Measurements from ENCODE around the gene CIDEB.

Gene CIDEB

GRCh38 chr14:24291446-24292117 is 16.2 kb downstream of the CIDEB start:
- no peak for DNase-seq (ENCODE audit: low read depth in 2 of 2, low spot score in 1 of 2)

DNA sequence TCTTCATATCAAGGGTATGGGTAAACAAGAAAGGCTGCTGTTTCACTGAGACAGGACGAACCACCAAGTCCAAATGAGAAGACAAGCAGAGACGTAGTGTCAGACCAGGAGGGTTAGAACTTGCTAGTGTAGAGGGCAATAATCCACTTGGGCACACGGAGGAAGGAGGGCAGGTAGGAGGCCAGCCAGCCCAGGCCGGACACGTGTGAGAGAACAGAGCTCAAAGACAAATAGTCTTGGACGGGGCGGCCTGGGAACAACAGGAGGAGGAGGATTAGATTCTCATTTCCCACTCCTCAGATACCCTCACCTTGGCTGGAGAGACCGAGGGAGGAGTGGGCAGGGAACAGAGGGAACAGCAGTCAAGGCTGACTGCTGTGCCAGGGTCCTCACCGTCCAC is 17.0 kb downstream of the CIDEB start:
- DNase-seq (ENCODE audit: low read depth in 2 of 2, low spot score in 1 of 2): no peak

- DNase-seq (ENCODE audit: low read depth in 2 of 2, low spot score in 1 of 2): no peak
These were observed 18.0 kb downstream of the CIDEB start for GRCh38 chr14:24289649-24290280.

DNA sequence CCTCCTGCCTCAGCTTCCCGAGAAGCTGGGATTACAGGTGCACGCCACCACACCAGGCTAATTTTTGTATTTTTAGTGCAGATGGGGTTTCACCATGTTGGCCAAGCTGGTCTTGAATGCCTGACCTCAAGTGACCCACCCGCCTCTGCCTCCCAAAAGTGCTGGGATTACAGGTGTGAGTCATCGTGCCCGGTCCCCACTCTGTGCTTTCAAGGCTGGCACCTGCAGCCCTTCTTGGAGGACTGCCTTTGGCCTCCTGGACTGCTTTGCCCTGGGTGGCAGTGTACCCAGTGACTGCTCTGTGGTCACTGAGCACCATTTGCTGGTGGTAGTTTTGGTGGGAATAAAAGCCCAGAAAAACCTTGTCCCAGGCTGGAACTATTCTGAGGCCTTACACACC is 20.8 kb downstream of the CIDEB start:
- no peak for DNase-seq (ENCODE audit: low read depth in 2 of 2, low spot score in 1 of 2)

DNA sequence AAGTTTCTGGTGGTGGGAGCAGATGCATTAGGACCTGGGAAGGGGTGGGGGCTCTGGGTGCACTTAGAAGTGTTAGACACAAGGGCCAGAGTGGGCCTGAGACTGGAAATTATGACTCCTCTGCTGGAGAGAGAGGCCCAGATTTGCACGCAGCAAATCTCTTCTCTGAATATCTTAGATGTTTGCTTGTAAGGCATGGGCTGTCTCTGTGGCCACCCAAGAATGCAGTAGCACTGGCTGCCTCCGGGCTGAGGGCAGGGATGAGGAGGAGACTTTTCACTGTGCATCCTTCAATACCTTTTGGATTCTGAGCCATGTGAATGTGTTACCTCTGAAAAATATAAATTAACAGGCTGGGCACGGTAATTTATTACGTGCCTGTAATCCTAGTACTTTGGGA is 22.4 kb downstream of the CIDEB start:
- DNase-seq (ENCODE audit: low read depth in 2 of 2, low spot score in 1 of 2): no peak

DNA sequence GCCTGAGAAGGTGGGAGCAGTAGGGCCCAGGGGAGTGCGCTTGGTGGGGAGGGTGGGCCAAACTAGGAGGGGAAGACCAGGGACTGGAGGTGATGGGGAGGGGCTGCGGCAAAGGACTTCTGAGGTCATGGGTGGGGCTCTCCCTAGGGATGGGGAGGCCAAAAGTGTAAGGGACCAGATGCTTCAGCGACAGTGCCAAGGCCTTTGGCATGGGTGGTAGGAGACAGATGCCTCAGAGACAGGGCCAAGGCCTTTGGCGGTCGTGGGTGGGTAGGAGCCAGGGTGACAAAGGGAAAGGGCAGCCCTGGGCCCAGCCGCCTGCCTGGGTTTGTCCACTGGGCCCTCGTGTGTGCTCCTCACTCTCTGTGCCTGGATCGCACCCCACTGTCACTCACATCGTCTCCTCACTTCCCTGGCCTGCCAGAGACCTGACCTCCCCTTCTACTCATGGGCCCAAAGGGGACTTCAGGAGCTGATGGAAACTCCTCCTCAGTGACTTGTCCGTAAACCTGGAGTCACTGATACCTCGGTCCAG is 23.2 kb downstream of the CIDEB start:
- no peak for DNase-seq (ENCODE audit: low read depth in 2 of 2, low spot score in 1 of 2)

DNA sequence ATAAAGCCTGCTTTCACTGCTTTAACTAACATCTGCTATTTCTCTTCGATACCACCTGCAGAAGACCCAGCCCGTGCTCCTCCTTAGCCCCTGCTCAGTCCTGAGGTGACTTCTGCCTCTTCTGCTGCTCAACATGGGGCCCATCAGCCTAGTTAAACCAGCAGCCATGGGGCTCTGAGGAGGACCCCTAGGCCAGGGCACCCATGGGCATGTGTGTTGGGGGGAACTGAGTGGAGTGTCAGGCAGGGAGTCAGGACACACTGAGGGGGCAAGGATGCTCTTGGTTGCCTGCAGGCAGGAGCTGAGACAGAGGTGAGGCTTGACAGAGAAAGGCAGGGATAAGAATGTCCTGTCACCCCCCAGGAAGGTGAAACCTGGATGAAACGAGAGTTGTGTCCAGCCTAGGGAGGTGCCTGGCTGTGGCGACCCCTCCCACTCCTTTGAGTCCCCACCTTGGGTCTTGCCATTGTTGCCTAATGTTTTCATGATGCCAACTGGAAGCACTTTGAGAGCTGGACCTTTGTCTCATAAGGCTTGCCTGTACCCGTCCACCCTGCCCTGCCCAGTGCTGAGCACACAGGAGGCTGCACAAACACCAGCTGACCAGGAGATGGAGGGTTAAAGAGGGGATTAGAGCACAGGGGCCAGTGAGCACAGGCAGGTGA is 23.8 kb downstream of the CIDEB start:
- no peak for DNase-seq (ENCODE audit: low read depth in 2 of 2, low spot score in 1 of 2)

GRCh38 chr14:24282736-24283135 is 25.0 kb downstream of the CIDEB start:
- DNase-seq (ENCODE audit: low read depth in 2 of 2, low spot score in 1 of 2): no peak

- DNase-seq (ENCODE audit: low read depth in 2 of 2, low spot score in 1 of 2): no peak
These were observed 26.1 kb downstream of the CIDEB start for GRCh38 chr14:24281636-24282035.

GRCh38 chr14:24280797-24281460 is 26.8 kb downstream of the CIDEB start:
- no peak for DNase-seq (ENCODE audit: low read depth in 2 of 2, low spot score in 1 of 2)

DNA sequence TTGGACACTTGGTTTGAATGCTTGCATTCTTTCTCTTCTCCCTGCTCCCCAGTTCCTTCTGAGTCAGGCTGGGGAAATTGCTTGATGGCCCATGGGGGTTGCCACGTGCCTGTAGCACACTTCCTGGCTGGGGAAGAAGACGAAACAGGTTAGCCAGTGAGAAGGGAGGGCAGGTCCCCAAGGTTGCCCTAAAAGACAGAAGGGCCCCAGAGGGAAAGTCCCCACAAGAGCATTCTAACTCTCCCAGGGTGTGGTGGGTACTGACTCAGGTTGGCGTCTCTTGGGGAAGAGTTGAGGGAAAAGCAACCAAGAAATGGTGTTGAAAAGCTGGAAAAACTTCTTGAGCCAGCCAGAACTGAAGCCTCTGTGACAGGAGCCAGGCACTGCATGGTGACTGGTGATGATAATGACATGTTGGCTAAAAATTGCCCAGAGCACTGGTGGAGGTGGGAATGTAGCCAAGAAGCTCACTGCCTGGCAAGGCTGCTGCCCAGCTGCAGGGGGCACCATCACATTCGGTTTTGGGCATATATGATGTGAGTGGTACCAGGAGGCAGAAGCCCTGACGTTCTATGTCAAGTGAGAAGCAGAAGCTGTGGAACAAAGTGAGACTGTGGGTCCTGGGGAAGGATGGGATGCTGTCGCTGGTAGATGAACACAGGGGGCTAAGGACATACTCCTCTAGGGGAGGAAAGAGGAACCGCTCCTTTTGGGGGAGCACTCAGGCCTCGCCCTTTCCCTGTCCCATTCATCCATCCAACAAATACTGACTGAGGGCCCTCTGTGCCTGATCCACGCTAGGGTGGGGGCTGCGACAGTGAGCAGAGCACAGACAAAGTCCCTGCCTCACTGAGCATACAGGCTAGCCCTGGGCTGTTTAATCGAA is 28.2 kb downstream of the CIDEB start:
- no peak for DNase-seq (ENCODE audit: low read depth in 2 of 2, low spot score in 1 of 2)

DNA sequence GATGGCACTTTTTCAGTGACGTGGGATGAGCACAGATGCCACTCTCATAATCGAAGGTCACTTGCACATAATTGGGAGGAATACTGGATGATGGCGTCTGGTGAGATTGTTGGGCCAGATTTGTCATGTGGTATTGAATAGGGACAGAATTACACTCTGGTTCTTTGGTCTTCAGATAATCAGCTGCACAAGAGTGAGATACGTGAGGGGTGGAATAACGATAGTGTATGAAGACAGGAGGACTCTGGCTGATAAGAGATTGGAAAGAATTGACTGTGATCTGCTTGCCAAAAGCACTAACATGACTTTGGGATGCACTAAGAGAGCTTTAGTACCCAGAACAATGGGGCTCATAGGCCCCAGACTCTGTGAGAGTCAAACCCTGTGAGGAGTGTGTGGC is 29.4 kb downstream of the CIDEB start:
- DNase-seq (ENCODE audit: low read depth in 2 of 2, low spot score in 1 of 2): no peak

GRCh38 chr14:24277606-24278321 is 30.0 kb downstream of the CIDEB start:
- no peak for DNase-seq (ENCODE audit: low read depth in 2 of 2, low spot score in 1 of 2)

DNA sequence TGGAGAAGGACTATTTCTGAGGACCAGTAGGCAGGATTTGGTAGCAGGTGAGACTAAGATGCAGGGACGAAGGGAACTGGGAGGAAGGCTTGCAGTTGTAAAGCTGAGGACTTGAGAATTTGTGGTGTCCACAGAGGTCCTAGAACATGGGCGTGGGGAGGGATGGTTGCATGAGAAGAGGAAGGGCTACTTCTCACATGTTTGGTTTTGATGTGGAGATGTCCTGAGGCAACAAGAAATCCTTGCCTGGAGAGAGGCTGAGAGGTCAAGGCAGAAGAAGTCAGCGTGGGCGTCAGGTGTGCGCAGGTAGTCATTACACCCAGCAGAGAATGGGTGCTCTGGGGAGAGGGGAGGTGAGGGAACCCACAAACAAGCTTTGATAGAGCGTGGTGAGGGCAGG is 30.7 kb downstream of the CIDEB start:
- DNase-seq (ENCODE audit: low read depth in 2 of 2, low spot score in 1 of 2): no peak

- DNase-seq (ENCODE audit: low read depth in 2 of 2, low spot score in 1 of 2): no peak
These were observed 33.7 kb downstream of the CIDEB start for GRCh38 chr14:24274101-24274543.

DNA sequence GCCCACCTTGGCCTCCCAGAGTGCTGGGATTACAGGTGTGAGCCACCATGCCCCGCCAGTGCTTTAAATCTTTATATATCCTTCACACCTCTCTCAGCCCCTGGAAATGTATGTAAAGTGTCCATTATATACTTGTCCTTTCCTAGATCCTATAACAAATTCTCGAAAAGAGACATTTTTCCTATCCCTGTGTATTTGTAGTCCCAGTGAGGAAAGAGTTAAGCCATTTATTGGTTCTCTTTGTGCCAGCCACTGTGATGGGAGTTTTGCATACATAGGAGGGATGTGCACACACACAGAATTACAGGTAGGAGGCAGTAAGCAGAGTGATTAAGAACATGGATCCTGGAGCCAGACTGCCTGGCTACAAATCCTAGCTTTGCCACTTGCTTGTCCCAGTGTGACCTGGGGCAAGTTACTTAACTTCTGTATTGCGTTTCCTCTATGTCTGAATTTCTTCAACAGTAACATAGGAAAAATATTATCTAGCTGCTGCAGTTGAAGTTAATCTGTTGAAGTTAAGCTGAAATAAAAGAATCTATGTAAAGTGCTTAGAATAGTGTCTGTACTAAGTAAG is 34.3 kb downstream of the CIDEB start:
- DNase-seq (ENCODE audit: low read depth in 2 of 2, low spot score in 1 of 2): no peak

DNA sequence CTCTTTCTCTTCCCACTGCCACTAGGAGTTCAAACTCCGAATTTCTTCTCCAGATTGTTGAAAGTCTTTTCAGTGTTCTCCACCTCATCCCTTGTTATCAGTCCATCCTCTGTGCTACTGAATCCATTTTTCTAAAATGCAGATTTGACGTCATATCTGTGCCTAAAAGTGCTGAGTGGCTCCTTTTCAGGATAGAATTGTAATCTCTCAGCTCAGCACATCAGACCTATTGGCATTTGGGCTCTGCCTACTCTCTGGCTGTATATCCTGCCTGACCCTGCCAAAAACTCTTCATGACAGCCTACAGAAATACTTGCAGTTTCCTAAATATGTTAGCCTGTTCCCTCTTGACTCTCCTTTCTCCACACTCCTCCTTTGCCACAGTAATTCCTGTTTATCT is 35.3 kb downstream of the CIDEB start:
- no peak for DNase-seq (ENCODE audit: low read depth in 2 of 2, low spot score in 1 of 2)

- no peak for DNase-seq (ENCODE audit: low read depth in 2 of 2, low spot score in 1 of 2)
These were observed 35.9 kb downstream of the CIDEB start for GRCh38 chr14:24271834-24272263.

GRCh38 chr14:24271134-24271833 is 36.5 kb downstream of the CIDEB start, which contains the start of gene RABGGTA:
RABGGTA (minus strand) TSS chr14:24271597; CDS start chr14:24271115, 482 bp downstream.
- peak; percentile 75 to 82 for DNase-seq (ENCODE audit: low read depth in 2 of 2, low spot score in 1 of 2)

Measured in stimulated activated CD8-positive, alpha-beta memory T cell treated with anti-CD3 and anti-CD28 coated beads, Interleukin-4, amount 100 ng/mL, for 4 hours (primary cell).